ENCODE data around the gene UNC45A. TPM values are rescaled to one million over a fixed set of nuclear protein-coding genes. Genes with fewer than 3 reads are reported as not detected.
A peak's percentile ranks its signal among the peaks of the same experiment; 100 is the strongest.

UNC45A gene
- total and polyA plus RNA-seq, 2 of the 13 experiments (the other 11 are each of a cell fraction or from before 2014, with no cell fraction given), result 33.8 to 39.7 TPM

- TF ChIP-seq ZBTB37 (CRISPR knock-in tag; IDR thresholded peaks at IDR 0.05), result no peak
- 0 out of 2 replicates have a peak, but pooled peaks have one; percentile 69 for TF ChIP-seq ZNF20 (CRISPR knock-in tag; IDR thresholded peaks at IDR 0.05)
- TF ChIP-seq ZNF329 (CRISPR knock-in tag; IDR thresholded peaks at IDR 0.05; ENCODE audit: low read depth), result 0 out of 2 replicates have a peak, but pooled peaks have one; percentile 36
- TF ChIP-seq ZNF232 (CRISPR knock-in tag; IDR thresholded peaks at IDR 0.05; ENCODE audit: borderline replicate concordance), result peak; percentile 29; the same call in 1 of the 2 replicates
- TF ChIP-seq SRY (CRISPR knock-in tag; IDR thresholded peaks at IDR 0.05), result peak; percentile 69
- TF ChIP-seq TRIM24 (CRISPR knock-in tag; IDR thresholded peaks at IDR 0.05), result no peak
- peak; percentile 94 for TF ChIP-seq ZNF792 (CRISPR knock-in tag; IDR thresholded peaks at IDR 0.05)
- TF ChIP-seq, protein P1, sequence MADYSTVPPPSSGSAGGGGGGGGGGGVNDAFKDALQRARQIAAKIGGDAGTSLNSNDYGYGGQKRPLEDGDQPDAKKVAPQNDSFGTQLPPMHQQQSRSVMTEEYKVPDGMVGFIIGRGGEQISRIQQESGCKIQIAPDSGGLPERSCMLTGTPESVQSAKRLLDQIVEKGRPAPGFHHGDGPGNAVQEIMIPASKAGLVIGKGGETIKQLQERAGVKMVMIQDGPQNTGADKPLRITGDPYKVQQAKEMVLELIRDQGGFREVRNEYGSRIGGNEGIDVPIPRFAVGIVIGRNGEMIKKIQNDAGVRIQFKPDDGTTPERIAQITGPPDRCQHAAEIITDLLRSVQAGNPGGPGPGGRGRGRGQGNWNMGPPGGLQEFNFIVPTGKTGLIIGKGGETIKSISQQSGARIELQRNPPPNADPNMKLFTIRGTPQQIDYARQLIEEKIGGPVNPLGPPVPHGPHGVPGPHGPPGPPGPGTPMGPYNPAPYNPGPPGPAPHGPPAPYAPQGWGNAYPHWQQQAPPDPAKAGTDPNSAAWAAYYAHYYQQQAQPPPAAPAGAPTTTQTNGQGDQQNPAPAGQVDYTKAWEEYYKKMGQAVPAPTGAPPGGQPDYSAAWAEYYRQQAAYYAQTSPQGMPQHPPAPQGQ (CRISPR knock-in tag; IDR thresholded peaks at IDR 0.05; ENCODE audit: borderline replicate concordance), result no peak
- no peak for TF ChIP-seq NCOR1 (IDR thresholded peaks at IDR 0.05; ENCODE audit: borderline replicate concordance, low read length)
- TF ChIP-seq RBAK (CRISPR knock-in tag; IDR thresholded peaks at IDR 0.05), result no peak
- TF ChIP-seq CBX5 (CRISPR knock-in tag; IDR thresholded peaks at IDR 0.05; ENCODE audit: borderline replicate concordance), result 0 out of 2 replicates have a peak, but pooled peaks have one; percentile 56
- TF ChIP-seq ZNF761 (CRISPR knock-in tag; conservative IDR thresholded peaks at IDR 0.05), result no peak
- no peak for TF ChIP-seq ATRX (CRISPR knock-in tag; IDR thresholded peaks at IDR 0.05; ENCODE audit: borderline replicate concordance)
- 0 out of 2 replicates have a peak, but pooled peaks have one; percentile 15 for TF ChIP-seq ZNF143 (CRISPR knock-in tag; IDR thresholded peaks at IDR 0.05)
- TF ChIP-seq ZKSCAN1 (IDR thresholded peaks at IDR 0.05; ENCODE audit: low read length), result no peak
- TF ChIP-seq, protein P2, sequence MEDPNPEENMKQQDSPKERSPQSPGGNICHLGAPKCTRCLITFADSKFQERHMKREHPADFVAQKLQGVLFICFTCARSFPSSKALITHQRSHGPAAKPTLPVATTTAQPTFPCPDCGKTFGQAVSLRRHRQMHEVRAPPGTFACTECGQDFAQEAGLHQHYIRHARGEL (CRISPR knock-in tag; IDR thresholded peaks at IDR 0.05), result no peak
- peak; percentile 69; the same call in 1 of the 2 replicates for TF ChIP-seq ZNF350 (CRISPR knock-in tag; IDR thresholded peaks at IDR 0.05; ENCODE audit: borderline replicate concordance, low read depth)
- peak; percentile 72; the same call in 1 of the 2 replicates for TF ChIP-seq ZNF253 (CRISPR knock-in tag; IDR thresholded peaks at IDR 0.05; ENCODE audit: borderline replicate concordance)
- no peak for TF ChIP-seq ZNF850 (CRISPR knock-in tag; conservative IDR thresholded peaks at IDR 0.05)
- TF ChIP-seq NFATC3 (CRISPR knock-in tag; IDR thresholded peaks at IDR 0.05), result no peak
- TF ChIP-seq, protein P3, sequence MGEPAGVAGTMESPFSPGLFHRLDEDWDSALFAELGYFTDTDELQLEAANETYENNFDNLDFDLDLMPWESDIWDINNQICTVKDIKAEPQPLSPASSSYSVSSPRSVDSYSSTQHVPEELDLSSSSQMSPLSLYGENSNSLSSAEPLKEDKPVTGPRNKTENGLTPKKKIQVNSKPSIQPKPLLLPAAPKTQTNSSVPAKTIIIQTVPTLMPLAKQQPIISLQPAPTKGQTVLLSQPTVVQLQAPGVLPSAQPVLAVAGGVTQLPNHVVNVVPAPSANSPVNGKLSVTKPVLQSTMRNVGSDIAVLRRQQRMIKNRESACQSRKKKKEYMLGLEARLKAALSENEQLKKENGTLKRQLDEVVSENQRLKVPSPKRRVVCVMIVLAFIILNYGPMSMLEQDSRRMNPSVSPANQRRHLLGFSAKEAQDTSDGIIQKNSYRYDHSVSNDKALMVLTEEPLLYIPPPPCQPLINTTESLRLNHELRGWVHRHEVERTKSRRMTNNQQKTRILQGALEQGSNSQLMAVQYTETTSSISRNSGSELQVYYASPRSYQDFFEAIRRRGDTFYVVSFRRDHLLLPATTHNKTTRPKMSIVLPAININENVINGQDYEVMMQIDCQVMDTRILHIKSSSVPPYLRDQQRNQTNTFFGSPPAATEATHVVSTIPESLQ (CRISPR knock-in tag; conservative IDR thresholded peaks at IDR 0.05), result no peak
- peak; percentile 58; the same call in 1 of the 2 replicates for TF ChIP-seq ZMAT3 (CRISPR knock-in tag; conservative IDR thresholded peaks at IDR 0.05)
- TF ChIP-seq ZFP62 (CRISPR knock-in tag; IDR thresholded peaks at IDR 0.05), result no peak
- TF ChIP-seq PPARG (CRISPR knock-in tag; conservative IDR thresholded peaks at IDR 0.05), result peak; percentile 68
- TF ChIP-seq, protein P4, sequence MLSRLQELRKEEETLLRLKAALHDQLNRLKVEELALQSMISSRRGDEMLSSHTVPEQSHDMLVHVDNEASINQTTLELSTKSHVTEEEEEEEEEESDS (CRISPR knock-in tag; IDR thresholded peaks at IDR 0.05; ENCODE audit: borderline replicate concordance), result no peak
Observed at GRCh38 chr15:90931828-90932659, 3.0 kb upstream of the UNC45A start, which contains the start of gene HDDC3 (continued).

Data from HepG2 (cell line).